Neural progenitor cell (in vitro differentiated cells): ENCODE results near the gene TBATA.

ENCODE experiments used
- EZH2 ChIP-seq: fragments of 200-600 bp; sonication (generic); IDR thresholded peaks from 2 replicates; pipeline ENCODE4 v1.6.1; 2017; ENCODE audit warnings: antibody characterized with exemption, mild to moderate bottlenecking, moderate library complexity
- EZH2phosphoT487 ChIP-seq: fragments of 200-600 bp; sonication (generic); IDR thresholded peaks from 2 replicates; pipeline ENCODE4 v1.6.1; 2017; ENCODE audit warnings: antibody characterized with exemption
- TF ChIP-seq, protein P1 (sequence below): fragments of 200-600 bp; sonication (generic); IDR thresholded peaks from 2 replicates; pipeline ENCODE4 v1.5.1; 2017; ENCODE audit warnings: antibody characterized with exemption, mild to moderate bottlenecking

DNA sequence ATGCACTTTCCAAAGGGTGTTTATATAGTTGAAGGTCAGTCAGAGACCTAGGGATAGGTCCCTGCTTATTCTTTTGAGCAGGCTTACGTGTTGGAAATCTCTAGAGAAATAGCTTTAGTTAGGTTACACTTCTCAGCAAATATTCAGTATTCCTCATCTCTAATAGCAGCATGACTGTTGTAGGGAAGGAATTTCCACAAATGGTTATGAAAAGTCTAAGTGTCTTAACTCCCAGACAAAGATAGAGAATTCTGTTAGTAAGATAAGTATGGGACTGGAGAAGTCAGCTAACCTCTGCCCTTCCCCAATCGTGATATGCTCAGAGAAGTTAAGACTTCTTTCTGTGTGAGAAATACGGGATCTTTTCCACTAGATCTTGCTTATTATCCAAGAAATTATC, 47.0 kb upstream of the TBATA start:
- TF ChIP-seq EZH2 (no peak), EZH2phosphoT487 (no peak)
- TF ChIP-seq, protein P1, sequence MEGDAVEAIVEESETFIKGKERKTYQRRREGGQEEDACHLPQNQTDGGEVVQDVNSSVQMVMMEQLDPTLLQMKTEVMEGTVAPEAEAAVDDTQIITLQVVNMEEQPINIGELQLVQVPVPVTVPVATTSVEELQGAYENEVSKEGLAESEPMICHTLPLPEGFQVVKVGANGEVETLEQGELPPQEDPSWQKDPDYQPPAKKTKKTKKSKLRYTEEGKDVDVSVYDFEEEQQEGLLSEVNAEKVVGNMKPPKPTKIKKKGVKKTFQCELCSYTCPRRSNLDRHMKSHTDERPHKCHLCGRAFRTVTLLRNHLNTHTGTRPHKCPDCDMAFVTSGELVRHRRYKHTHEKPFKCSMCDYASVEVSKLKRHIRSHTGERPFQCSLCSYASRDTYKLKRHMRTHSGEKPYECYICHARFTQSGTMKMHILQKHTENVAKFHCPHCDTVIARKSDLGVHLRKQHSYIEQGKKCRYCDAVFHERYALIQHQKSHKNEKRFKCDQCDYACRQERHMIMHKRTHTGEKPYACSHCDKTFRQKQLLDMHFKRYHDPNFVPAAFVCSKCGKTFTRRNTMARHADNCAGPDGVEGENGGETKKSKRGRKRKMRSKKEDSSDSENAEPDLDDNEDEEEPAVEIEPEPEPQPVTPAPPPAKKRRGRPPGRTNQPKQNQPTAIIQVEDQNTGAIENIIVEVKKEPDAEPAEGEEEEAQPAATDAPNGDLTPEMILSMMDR, result no peak
